ENCODE results near the gene FBXO7. TPM values are rescaled to one million over a fixed set of nuclear protein-coding genes. Genes with fewer than 3 reads are reported as not detected.

Gene FBXO7
- total and polyA plus RNA-seq, 2 experiments from 2014 or later: 38.6 to 68.5 TPM

- Histone ChIP-seq H3K27me3 (ENCODE audit: insufficient read depth) (no peaks in the 10 kb centered on the region), H3K4me3 (no peak overlapping the region), H3K9me2 (ENCODE audit: insufficient read depth) (no peaks in the 10 kb centered on the region), H2AFZ (no peak overlapping the region), H3K36me3 (ENCODE audit: insufficient read depth) (no peaks in the 10 kb centered on the region), H3K79me2 (replicated peaks; ENCODE audit: insufficient read depth) (peaks cover 85% of the 10 kb centered on the region), H4K20me1 (replicated peaks; ENCODE audit: insufficient read depth) (peaks cover 52% of the 10 kb centered on the region), H3F3A (replicated peaks; ENCODE audit: low read depth) (no peaks in the 10 kb centered on the region), H3K4me2 (no peak overlapping the region), H3K27ac (ENCODE audit: low read depth) (no peak overlapping the region), H3K4me1 (ENCODE audit: insufficient read depth) (peaks cover 12% of the 10 kb centered on the region; the same call in 1 of the 2 replicates)
- Mint-ChIP-seq H3K9me3 (no peaks in the 10 kb centered on the region), H3K4me3 (no peak overlapping the region), H3K27ac (no peak overlapping the region), H3K4me1 (no peaks in the 10 kb centered on the region), H3K27me3 (ENCODE audit: insufficient read depth, low read depth, poor library complexity) (peaks cover 7% of the 10 kb centered on the region), H3K36me3 (ENCODE audit: low read depth) (no peaks in the 10 kb centered on the region; the same call in 2 of the 3 replicates)
- DNase-seq (ENCODE audit: low spot score) (no peak), ATAC-seq (no peak)
- TF ChIP-seq POLR2AphosphoS5 (IDR thresholded peaks at IDR 0.05; ENCODE audit: low read depth): no peak
- TF ChIP-seq, protein P1, sequence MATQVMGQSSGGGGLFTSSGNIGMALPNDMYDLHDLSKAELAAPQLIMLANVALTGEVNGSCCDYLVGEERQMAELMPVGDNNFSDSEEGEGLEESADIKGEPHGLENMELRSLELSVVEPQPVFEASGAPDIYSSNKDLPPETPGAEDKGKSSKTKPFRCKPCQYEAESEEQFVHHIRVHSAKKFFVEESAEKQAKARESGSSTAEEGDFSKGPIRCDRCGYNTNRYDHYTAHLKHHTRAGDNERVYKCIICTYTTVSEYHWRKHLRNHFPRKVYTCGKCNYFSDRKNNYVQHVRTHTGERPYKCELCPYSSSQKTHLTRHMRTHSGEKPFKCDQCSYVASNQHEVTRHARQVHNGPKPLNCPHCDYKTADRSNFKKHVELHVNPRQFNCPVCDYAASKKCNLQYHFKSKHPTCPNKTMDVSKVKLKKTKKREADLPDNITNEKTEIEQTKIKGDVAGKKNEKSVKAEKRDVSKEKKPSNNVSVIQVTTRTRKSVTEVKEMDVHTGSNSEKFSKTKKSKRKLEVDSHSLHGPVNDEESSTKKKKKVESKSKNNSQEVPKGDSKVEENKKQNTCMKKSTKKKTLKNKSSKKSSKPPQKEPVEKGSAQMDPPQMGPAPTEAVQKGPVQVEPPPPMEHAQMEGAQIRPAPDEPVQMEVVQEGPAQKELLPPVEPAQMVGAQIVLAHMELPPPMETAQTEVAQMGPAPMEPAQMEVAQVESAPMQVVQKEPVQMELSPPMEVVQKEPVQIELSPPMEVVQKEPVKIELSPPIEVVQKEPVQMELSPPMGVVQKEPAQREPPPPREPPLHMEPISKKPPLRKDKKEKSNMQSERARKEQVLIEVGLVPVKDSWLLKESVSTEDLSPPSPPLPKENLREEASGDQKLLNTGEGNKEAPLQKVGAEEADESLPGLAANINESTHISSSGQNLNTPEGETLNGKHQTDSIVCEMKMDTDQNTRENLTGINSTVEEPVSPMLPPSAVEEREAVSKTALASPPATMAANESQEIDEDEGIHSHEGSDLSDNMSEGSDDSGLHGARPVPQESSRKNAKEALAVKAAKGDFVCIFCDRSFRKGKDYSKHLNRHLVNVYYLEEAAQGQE (IDR thresholded peaks at IDR 0.05; ENCODE audit: unreplicated experiment): no peak
- TF ChIP-seq STAT1 (IDR thresholded peaks at IDR 0.05; ENCODE audit: unreplicated experiment): no peak
- no peak for TF ChIP-seq EZH2 (IDR thresholded peaks at IDR 0.05; ENCODE audit: low read depth, unreplicated experiment)
- TF ChIP-seq NANOG (IDR thresholded peaks at IDR 0.05; ENCODE audit: borderline replicate concordance): no peak
- TF ChIP-seq ETS1 (IDR thresholded peaks at IDR 0.05): no peak
- no peak for TF ChIP-seq ZNF114 (CRISPR knock-in tag; IDR thresholded peaks at IDR 0.05)
These were observed 4.4 kb downstream of the FBXO7 start for GRCh38 chr22:32478994-32479393.

DNA sequence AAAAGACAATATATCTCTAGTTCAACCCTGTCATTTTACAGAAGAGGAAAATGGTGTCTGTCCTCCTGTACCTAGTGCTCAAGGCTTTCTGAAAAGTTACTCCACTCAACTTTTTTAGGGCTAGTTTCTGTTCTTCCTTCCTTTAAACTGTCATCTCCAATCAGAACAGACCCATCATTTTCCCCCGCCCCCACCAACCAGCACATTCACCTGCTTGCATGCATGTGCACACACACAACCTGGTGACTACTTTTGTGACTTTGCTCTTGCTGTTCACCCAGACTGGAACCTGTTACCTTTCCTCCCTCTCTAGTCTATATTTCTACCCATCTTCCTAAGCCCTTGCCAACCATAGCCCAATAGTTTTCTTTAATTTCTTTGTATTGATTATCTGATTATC lies 5.6 kb downstream of the FBXO7 start:
- no peak overlapping the region for H3K27ac Mint-ChIP-seq
- H3K36me3 Mint-ChIP-seq (ENCODE audit: low read depth): peaks cover 3% of the 10 kb centered on the region; the same call in 2 of the 3 replicates
- no peaks in the 10 kb centered on the region for H3K4me1 Mint-ChIP-seq
- Histone ChIP-seq H4K20me1 (replicated peaks; ENCODE audit: insufficient read depth) (peaks cover 52% of the 10 kb centered on the region), H3F3A (replicated peaks; ENCODE audit: low read depth) (no peaks in the 10 kb centered on the region), H3K36me3 (ENCODE audit: insufficient read depth) (peaks cover 1% of the 10 kb centered on the region; the same call in 1 of the 2 replicates), H3K9me2 (ENCODE audit: insufficient read depth) (no peaks in the 10 kb centered on the region), H3K27ac (ENCODE audit: low read depth) (no peak overlapping the region), H2AFZ (no peak overlapping the region), H3K4me1 (ENCODE audit: insufficient read depth) (peaks cover 12% of the 10 kb centered on the region; the same call in 1 of the 2 replicates), H3K79me2 (replicated peaks; ENCODE audit: insufficient read depth) (peaks cover 88% of the 10 kb centered on the region), H3K27me3 (ENCODE audit: insufficient read depth) (no peaks in the 10 kb centered on the region), H3K4me3 (no peak overlapping the region), H3K4me2 (no peak overlapping the region)
- DNase-seq (ENCODE audit: low spot score): no peak
- ATAC-seq: no peak
- H3K4me3 Mint-ChIP-seq: no peak overlapping the region
- H3K9me3 Mint-ChIP-seq: no peaks in the 10 kb centered on the region
- peaks cover 4% of the 10 kb centered on the region for H3K27me3 Mint-ChIP-seq (ENCODE audit: insufficient read depth, low read depth, poor library complexity)
- TF ChIP-seq, protein P1 (IDR thresholded peaks at IDR 0.05; ENCODE audit: unreplicated experiment): no peak
- TF ChIP-seq ETS1 (IDR thresholded peaks at IDR 0.05): no peak
- no peak for TF ChIP-seq STAT1 (IDR thresholded peaks at IDR 0.05; ENCODE audit: unreplicated experiment)
- no peak for TF ChIP-seq EZH2 (IDR thresholded peaks at IDR 0.05; ENCODE audit: low read depth, unreplicated experiment)
- no peak for TF ChIP-seq EZH2phosphoT487 (IDR thresholded peaks at IDR 0.05; ENCODE audit: unreplicated experiment)
- no peak for TF ChIP-seq ZNF114 (CRISPR knock-in tag; IDR thresholded peaks at IDR 0.05)
